ENCODE data around the gene KIFBP. TPM values are rescaled to one million over a fixed set of nuclear protein-coding genes. Genes with fewer than 3 reads are reported as not detected.

Gene KIFBP
- total RNA-seq, 1 experiment from 2014 or later = 44.7 TPM

- Mint-ChIP-seq H3K4me1 (no peaks in the 10 kb centered on the region), H3K4me3 (no peak overlapping the region)
- no CpG with 5 or more reads among the region's 5 CpGs for WGBS (ENCODE audit: extremely low coverage, insufficient read length, low lambda C conversion rate)
Observed at GRCh38 chr10:69062901-69063300, 74.3 kb downstream of the KIFBP start.

More at GRCh38 chr10:69062901-69063300, 74.3 kb downstream of the KIFBP start:
- Histone ChIP-seq H3K18ac (ENCODE audit: insufficient read length, low read depth, low read length) (no peak overlapping the region), H2BK15ac (ENCODE audit: low read depth, low read length) (no peak overlapping the region), H3K27me3 (ENCODE audit: insufficient read depth, low read length) (no peaks in the 10 kb centered on the region), H3K23ac (ENCODE audit: insufficient read length, low read depth, low read length) (no peak overlapping the region), H3K79me1 (ENCODE audit: insufficient read depth, low read depth, low read length, poor library complexity, severe bottlenecking) (no peaks in the 10 kb centered on the region), H3K14ac (ENCODE audit: insufficient read depth, low read length) (no peak overlapping the region), H2BK120ac (ENCODE audit: low read depth, low read length, poor library complexity, severe bottlenecking) (no peak overlapping the region), H3K4me1 (ENCODE audit: insufficient read depth, low read length) (no peaks in the 10 kb centered on the region), H3T11ph (ENCODE audit: low read length) (no peak overlapping the region), H3K4ac (ENCODE audit: low read depth, low read length) (no peak overlapping the region), H4K5ac (ENCODE audit: insufficient read length, low read depth, low read length) (no peak overlapping the region), H2BK12ac (ENCODE audit: insufficient read length, low read depth, low read length) (no peak overlapping the region), H3K23me2 (ENCODE audit: insufficient read length, low read depth, low read length, poor library complexity, severe bottlenecking) (no peaks in the 10 kb centered on the region), H3K9me3 (ENCODE audit: control insufficient read depth, low read depth, low read length) (no peaks in the 10 kb centered on the region), H3K4me2 (ENCODE audit: insufficient read depth, insufficient read length, low read length) (no peak overlapping the region), H2AK5ac (ENCODE audit: insufficient read length, low read length) (no peak overlapping the region), H2BK5ac (ENCODE audit: insufficient read length, low read length) (no peak overlapping the region), H3K9ac (ENCODE audit: extremely low read depth, insufficient read length, low read length) (no peak overlapping the region), H2BK20ac (ENCODE audit: low read depth, low read length, poor library complexity, severe bottlenecking) (no peak overlapping the region), H4K20me1 (ENCODE audit: control insufficient read depth, insufficient read depth, insufficient read length) (no peaks in the 10 kb centered on the region), H4K91ac (ENCODE audit: insufficient read length, low read depth, low read length) (no peak overlapping the region), H3K27ac (ENCODE audit: insufficient read length, low read depth, low read length) (no peak overlapping the region), H3K79me2 (ENCODE audit: insufficient read depth, low read length) (no peaks in the 10 kb centered on the region), H4K8ac (replicated peaks; ENCODE audit: insufficient read length, low read depth, low read length) (no peak overlapping the region), H2AFZ (ENCODE audit: low read length) (no peak overlapping the region), H3K56ac (ENCODE audit: insufficient read length, low read depth, low read length) (no peak overlapping the region)
- H3K27me3 Mint-ChIP-seq (ENCODE audit: low read depth) = peaks cover 9% of the 10 kb centered on the region
- H3K36me3 Mint-ChIP-seq (ENCODE audit: insufficient read depth in 1 of 3, low read depth in 3 of 3) = no peaks in the 10 kb centered on the region
- no peak overlapping the region for H3K27ac Mint-ChIP-seq
- DNase-seq = no peak
- no peak for TF ChIP-seq CTCF (conservative IDR thresholded peaks at IDR 0.05)
- no peaks in the 10 kb centered on the region for H3K9me3 Mint-ChIP-seq
